Vagina (tissue), 2 donors: ENCODE data around the gene COLGALT1. TPM values are rescaled to one million over a fixed set of nuclear protein-coding genes. Genes with fewer than 3 reads are reported as not detected.

ENCODE experiments used
- DNase-seq, 2 donors: peaks; one replicate each; pipeline ENCODE4 v3.0.0-alpha.2; 2017; ENCODE audit errors: extremely low spot score in 2 of 2
- H3K27ac ChIP-seq: fragments of 200-600 bp; sonication (generic); one replicate; pipeline ENCODE4 v1.5.1; 2019
- H3K27me3 ChIP-seq: fragments of 200-600 bp; sonication (generic); one replicate; pipeline ENCODE4 v1.5.1; 2019
- H3K36me3 ChIP-seq, 2 donors: fragments of 200-600 bp; sonication (generic); one replicate each; pipeline ENCODE4 v1.5.1; 2017 to 2019
- H3K4me1 ChIP-seq: fragments of 200-600 bp; sonication (generic); one replicate; pipeline ENCODE4 v1.5.1; 2019
- H3K4me3 ChIP-seq, 2 donors: fragments of 200-600 bp; sonication (generic); 1 replicate in 1 of 2; 2 replicates in 1 of 2; pipeline ENCODE4 v1.5.1; 2016 to 2019
- H3K9me3 ChIP-seq: fragments of 200-600 bp; sonication (generic); one replicate; pipeline ENCODE4 v1.5.1; 2019
- POLR2A ChIP-seq, 2 donors: fragments of 450-650 bp; IDR thresholded peaks; one replicate each; pipeline ENCODE4 v1.6.1; 2017; ENCODE audit warnings: antibody characterized with exemption in 2 of 2, mild to moderate bottlenecking in 2 of 2, moderate library complexity in 2 of 2
- POLR2AphosphoS5 ChIP-seq, 2 donors: sonication (generic); formaldehyde crosslinking; IDR thresholded peaks; one replicate each; pipeline ENCODE4 v1.9.0; 2017; ENCODE audit warnings: antibody characterized with exemption in 2 of 2, mild to moderate bottlenecking in 2 of 2, low read depth in 1 of 2; ENCODE audit not compliant: insufficient read depth in 1 of 2
- intact Hi-C: fragments of 100-400 bp; cut with DNase I; formaldehyde crosslinking; loops from one replicate; pipeline ENCODE4 v1.15.1; 2023
- total RNA-seq: library from RNA; depleted of rRNA; stranded (reverse); fragments of >200 nt; gene quantifications from one replicate; pipeline ENCODE4 v1.2.3, GENCODE V29; 2016
- TF ChIP-seq, protein P1 (sequence below), 3 experiments: fragments of 450-650 bp in 2 of 3; fragments of 200-600 bp in 1 of 3; sonication (generic) in 1 of 3; IDR thresholded peaks; one replicate each; pipeline ENCODE4 v1.5.1; 2017 to 2019; ENCODE audit warnings: antibody characterized with exemption in 3 of 3, mild to moderate bottlenecking in 2 of 3, moderate library complexity in 2 of 3

Gene COLGALT1
- total RNA-seq, 1 donor from 2014 or later = 55.0 TPM

GRCh38 chr19:17527326-17527725 is 28.1 kb upstream of the COLGALT1 start:
- intact Hi-C loops = no loop called here
- Histone ChIP-seq H3K9me3 (no peaks in the 10 kb centered on the region), H3K27ac (no peak overlapping the region), H3K4me1 (no peaks in the 10 kb centered on the region), H3K27me3 (no peaks in the 10 kb centered on the region), H3K4me3 (no peak overlapping the region), H3K36me3 (no peaks in the 10 kb centered on the region)
- TF ChIP-seq POLR2AphosphoS5 (IDR thresholded peaks at IDR 0.05; ENCODE audit: insufficient read depth in 1 of 2, low read depth in 1 of 2) = no peak
- TF ChIP-seq POLR2A (IDR thresholded peaks at IDR 0.05) = no peak
- TF ChIP-seq, protein P1, sequence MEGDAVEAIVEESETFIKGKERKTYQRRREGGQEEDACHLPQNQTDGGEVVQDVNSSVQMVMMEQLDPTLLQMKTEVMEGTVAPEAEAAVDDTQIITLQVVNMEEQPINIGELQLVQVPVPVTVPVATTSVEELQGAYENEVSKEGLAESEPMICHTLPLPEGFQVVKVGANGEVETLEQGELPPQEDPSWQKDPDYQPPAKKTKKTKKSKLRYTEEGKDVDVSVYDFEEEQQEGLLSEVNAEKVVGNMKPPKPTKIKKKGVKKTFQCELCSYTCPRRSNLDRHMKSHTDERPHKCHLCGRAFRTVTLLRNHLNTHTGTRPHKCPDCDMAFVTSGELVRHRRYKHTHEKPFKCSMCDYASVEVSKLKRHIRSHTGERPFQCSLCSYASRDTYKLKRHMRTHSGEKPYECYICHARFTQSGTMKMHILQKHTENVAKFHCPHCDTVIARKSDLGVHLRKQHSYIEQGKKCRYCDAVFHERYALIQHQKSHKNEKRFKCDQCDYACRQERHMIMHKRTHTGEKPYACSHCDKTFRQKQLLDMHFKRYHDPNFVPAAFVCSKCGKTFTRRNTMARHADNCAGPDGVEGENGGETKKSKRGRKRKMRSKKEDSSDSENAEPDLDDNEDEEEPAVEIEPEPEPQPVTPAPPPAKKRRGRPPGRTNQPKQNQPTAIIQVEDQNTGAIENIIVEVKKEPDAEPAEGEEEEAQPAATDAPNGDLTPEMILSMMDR (IDR thresholded peaks at IDR 0.05) = no peak
- DNase-seq = no peak

- no peaks in the 10 kb centered on the region for H3K27me3 ChIP-seq
- no peak for TF ChIP-seq POLR2A (IDR thresholded peaks at IDR 0.05)
- no peak for TF ChIP-seq POLR2AphosphoS5 (IDR thresholded peaks at IDR 0.05; ENCODE audit: insufficient read depth in 1 of 2, low read depth in 1 of 2)
- TF ChIP-seq, protein P1 (IDR thresholded peaks at IDR 0.05) = no peak
- no peaks in the 10 kb centered on the region for H3K4me1 ChIP-seq
- intact Hi-C loops = no loop called here
- no peak overlapping the region for H3K4me3 ChIP-seq
- H3K27ac ChIP-seq = no peak overlapping the region
- H3K36me3 ChIP-seq = no peaks in the 10 kb centered on the region
- DNase-seq = no peak
- no peaks in the 10 kb centered on the region for H3K9me3 ChIP-seq
Measured at GRCh38 chr19:17528610-17529009, 26.8 kb upstream of the COLGALT1 start.

DNA sequence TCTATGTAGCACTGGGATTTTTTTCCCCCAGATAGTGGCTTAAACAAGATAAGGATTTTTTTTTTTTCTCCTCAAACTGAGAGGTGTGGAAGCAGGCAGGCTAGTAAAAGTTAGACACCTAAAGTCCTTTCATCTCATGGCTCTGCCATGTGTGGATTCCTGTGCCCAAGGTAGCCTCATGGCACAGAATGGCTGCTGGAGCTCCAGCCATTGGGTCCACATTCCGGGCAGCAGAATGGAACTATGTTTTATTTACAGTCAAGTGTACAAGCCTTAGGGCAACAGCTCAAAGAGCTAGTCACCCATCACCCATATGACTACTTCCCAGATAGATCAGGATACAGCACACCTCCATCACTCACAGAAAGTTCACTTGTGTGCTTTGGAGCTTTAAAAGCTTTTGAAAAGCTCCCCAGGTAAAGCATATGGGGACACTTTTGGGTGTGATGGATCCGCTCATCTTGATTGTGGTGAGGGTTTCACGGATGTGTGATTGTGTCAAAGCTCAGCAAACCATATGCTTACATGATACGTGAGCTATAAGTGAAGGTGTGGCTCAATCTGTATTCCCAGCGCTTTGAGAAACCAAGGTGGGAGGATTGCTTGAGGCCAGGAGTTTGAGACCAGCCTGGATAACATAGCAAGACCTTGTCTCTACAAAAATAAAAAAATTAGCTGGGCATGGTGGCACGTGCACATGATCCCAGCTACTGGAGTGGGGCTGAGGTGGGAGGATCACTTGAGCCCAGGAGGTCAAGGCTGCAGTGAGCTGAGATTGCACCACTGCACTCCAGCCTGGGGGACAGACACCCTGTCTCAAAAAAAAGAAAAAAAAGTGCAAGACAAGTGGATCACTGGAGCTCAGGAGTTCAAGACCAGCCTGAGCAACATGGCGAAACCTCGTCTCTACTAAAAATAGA is 25.9 kb upstream of the COLGALT1 start:
- Histone ChIP-seq H3K27me3 (no peaks in the 10 kb centered on the region), H3K9me3 (no peaks in the 10 kb centered on the region), H3K27ac (no peak overlapping the region), H3K4me1 (no peaks in the 10 kb centered on the region), H3K36me3 (no peaks in the 10 kb centered on the region), H3K4me3 (no peak overlapping the region)
- no peak for DNase-seq
- TF ChIP-seq POLR2AphosphoS5 (IDR thresholded peaks at IDR 0.05; ENCODE audit: insufficient read depth in 1 of 2, low read depth in 1 of 2) (no peak), POLR2A (IDR thresholded peaks at IDR 0.05) (no peak)
- intact Hi-C loops = no loop called here

- no peaks in the 10 kb centered on the region for H3K4me1 ChIP-seq
- TF ChIP-seq, protein P1 (IDR thresholded peaks at IDR 0.05) = no peak
- no peak for TF ChIP-seq POLR2A (IDR thresholded peaks at IDR 0.05)
- TF ChIP-seq POLR2AphosphoS5 (IDR thresholded peaks at IDR 0.05; ENCODE audit: insufficient read depth in 1 of 2, low read depth in 1 of 2) = no peak
- intact Hi-C loops = no loop called here
- no peak overlapping the region for H3K4me3 ChIP-seq
- H3K27me3 ChIP-seq = no peaks in the 10 kb centered on the region
- no peaks in the 10 kb centered on the region for H3K36me3 ChIP-seq
- no peak for DNase-seq
- no peaks in the 10 kb centered on the region for H3K9me3 ChIP-seq
- no peak overlapping the region for H3K27ac ChIP-seq
Measured at GRCh38 chr19:17530586-17530985, 24.9 kb upstream of the COLGALT1 start.

DNA sequence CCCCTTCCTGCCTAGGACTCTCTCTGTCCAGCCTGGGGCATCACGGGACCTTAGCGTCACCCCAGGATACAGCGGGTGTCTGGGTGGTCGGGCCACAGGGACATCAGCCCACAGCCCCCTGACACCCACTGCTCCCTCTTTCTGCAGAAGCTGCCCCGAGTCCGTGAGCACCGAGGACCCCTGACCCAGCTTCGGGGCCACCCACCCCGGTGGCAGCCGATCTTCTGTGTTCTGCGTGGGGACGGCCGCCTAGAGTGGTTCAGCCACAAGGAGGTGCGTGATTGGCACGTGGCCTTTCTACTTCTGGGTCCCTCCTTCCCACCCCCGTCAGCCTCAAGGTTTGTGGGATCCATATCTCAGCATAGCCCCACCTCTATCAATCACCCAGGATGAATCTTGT is 23.3 kb upstream of the COLGALT1 start:
- no peaks in the 10 kb centered on the region for H3K27me3 ChIP-seq
- TF ChIP-seq POLR2A (IDR thresholded peaks at IDR 0.05) (no peak), POLR2AphosphoS5 (IDR thresholded peaks at IDR 0.05; ENCODE audit: insufficient read depth in 1 of 2, low read depth in 1 of 2) (no peak)
- TF ChIP-seq, protein P1 (IDR thresholded peaks at IDR 0.05) = no peak
- H3K27ac ChIP-seq = no peak overlapping the region
- no peaks in the 10 kb centered on the region for H3K4me1 ChIP-seq
- intact Hi-C loops = no loop called here
- no peak for DNase-seq
- H3K36me3 ChIP-seq = no peaks in the 10 kb centered on the region
- H3K9me3 ChIP-seq = no peaks in the 10 kb centered on the region
- no peak overlapping the region for H3K4me3 ChIP-seq
